Measurements from ENCODE around the gene MACO1.
A peak's percentile ranks its signal among the peaks of the same experiment; 100 is the strongest.
"Not testable (repeated sequence)": the region's sequence is repeated elsewhere in the genome, so short reads cannot be mapped to it uniquely, and the experiment has no call there.

Gene MACO1

DNA sequence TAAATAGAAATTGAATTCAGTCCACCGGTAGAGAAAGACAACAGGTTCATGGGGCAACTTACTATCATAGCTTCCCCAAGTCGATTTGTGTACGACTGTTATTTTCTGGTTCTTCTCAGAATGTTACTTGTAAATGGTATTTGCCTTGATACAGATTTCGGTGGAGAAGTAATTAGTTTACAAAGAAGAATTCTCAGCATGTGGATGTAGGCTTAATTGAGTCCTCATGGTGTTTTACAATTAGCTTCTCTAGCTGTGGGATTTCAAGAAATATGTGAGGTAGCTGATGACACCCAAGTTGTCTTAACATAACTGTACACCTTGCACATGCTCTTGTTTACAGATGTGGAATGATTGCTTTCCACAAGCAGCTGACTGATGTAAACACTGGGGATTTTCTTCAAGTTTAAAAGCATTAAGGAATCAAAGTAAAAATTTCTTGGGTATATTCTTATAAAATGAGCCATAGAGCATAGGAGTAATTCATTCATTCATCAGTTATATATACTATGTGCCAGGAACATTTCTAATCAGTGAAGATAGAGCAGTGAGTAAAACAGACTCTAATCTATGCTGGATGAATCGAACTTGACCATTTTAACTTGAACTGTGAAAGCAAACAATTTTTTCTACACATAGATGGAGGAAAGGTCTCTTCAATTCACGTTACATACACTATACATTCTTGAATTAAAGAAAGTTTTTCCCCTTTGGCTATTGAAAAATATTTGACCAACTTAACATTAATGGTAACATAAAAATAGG, 1.4 kb downstream of the MACO1 start:
- peaks cover 43 to 57% of the 10 kb centered on the region in 2 donors for H3K4me1 Mint-ChIP-seq (ENCODE audit: low read depth in 2 of 2)
- no peaks in the 10 kb centered on the region for H3K9me3 Mint-ChIP-seq
- H3K4me3 Mint-ChIP-seq: peak overlapping the region; percentile 82 to 85
- no peaks in the 10 kb centered on the region for H3K27me3 Mint-ChIP-seq
- ATAC-seq (replicated peaks) (no peak), DNase-seq (no peak)
- peaks cover 16% of the 10 kb centered on the region for H3K36me3 Mint-ChIP-seq (ENCODE audit: insufficient read depth)
- H3K27ac Mint-ChIP-seq: peak overlapping the region; percentile 85 to 92

DNA sequence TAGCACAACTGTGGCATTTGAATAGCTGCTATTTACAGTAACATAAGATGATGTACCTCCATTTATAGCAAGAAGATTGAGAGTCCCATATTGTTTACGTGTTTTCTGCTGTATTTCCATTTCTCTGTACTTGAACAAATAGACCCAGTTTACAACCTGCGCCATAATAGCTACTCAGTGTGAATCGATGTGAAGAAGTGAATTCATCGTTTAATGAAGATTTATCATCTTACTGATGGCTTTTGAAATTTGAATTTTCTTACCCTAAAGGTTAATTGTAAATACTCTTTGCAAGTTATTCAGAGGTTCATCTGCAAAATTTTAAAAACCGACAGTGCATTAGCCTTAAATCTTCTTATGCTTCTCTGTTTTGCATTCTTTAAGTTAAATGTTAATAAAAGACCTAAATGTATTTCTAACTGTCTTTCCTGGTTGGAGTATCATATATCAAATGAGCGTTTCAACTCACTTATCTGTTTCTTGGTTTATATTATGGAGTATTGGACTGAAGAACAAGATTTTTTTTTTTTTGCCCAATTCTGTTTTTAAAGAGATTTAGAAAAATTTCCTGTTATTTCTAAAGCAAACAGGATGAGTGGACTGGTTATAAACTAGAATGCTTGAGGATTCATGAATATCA, 2.2 kb downstream of the MACO1 start:
- H3K27me3 Mint-ChIP-seq: no peaks in the 10 kb centered on the region
- H3K27ac Mint-ChIP-seq: peak overlapping the region in 1 of 2 donors; percentile 92
- no peaks in the 10 kb centered on the region for H3K9me3 Mint-ChIP-seq

DNA sequence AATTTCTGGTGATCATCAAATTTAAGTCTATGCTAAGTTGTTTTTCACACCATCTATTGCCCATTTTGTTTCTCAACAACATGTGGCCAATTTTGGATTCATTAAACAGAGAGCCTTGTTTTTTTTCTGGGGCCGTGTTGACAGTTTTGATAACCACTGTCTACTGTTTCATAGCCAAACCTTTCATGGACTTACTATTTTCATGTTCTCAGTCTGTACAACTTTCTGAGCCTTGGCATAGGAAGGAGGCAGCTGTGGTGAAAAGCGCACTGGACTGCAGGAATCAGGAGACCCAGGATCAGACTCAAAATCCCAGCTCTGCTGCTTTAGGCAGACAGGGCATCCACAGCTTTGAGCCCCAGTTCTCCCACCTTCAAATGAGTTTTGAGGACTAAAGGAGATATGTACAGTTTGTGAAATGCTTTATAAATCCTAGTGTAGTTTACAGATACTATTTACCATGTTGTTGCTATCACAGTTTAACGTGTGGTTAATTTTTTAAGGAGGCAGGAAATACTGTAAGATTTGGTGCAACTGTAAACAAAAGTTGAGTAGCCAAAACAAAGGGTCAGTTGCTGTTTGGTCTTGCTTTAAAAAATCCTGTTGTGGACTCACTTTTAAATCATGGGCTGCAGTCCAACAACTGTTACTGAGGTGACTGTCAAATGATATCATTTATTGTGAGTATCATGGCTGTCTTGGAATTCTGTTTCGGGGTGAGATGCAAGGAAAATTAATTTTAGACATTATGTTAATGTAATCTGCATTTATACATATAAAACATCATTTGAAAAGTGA, 2.9 kb downstream of the MACO1 start:
- no peaks in the 10 kb centered on the region for H3K27me3 Mint-ChIP-seq

More for the DNA sequence above, 2.2 kb downstream of the MACO1 start:
- peak overlapping the region; percentile 82 to 85 for H3K4me3 Mint-ChIP-seq
- DNase-seq (no peak), ATAC-seq (replicated peaks) (no peak)
- H3K36me3 Mint-ChIP-seq (ENCODE audit: insufficient read depth): peaks cover 17% of the 10 kb centered on the region
- H3K4me1 Mint-ChIP-seq (ENCODE audit: low read depth in 2 of 2): peaks cover 43 to 57% of the 10 kb centered on the region in 2 donors

DNA sequence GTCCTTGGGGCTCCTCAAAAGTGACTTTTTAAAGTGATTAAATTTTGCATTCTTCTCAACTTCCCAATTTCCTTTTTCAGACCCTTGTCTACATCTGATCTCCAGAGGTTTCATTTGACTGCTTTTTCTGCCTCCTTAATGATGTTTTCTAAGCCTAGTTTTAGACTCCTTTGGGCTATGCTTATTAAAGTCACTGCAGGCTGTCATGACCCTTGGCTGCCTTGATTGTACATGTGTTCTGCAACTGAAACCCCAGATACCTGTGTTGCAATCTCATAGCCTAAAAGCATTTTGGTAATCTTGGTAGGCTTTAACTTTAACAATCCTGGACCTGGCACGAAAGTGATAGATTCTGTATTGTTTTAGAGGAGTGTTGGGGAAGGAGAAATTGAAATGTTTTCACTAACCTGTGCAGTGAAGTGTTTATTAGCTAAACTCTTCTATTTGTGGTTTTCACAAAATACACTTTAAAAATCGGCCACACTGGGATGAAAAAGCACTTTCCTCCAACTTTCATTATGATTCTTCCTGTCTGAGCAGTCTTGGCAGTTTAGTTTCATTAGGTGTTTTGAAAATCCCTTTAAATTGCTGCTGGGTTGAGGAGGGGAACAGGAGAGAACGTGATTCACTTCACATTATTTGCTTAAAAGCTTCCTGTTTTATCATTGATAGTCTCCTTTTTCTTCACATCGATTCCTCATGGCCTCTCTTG, 4.9 kb downstream of the MACO1 start:
- peak overlapping the region; percentile 60 to 67 for H3K4me3 Mint-ChIP-seq
- ATAC-seq (replicated peaks) (no peak), DNase-seq (no peak)
- H3K27me3 Mint-ChIP-seq: no peaks in the 10 kb centered on the region
- peaks cover 21% of the 10 kb centered on the region for H3K36me3 Mint-ChIP-seq (ENCODE audit: insufficient read depth)
- no peaks in the 10 kb centered on the region for H3K9me3 Mint-ChIP-seq
- peaks cover 39 to 45% of the 10 kb centered on the region in 2 donors for H3K4me1 Mint-ChIP-seq (ENCODE audit: low read depth in 2 of 2)
- peak overlapping the region; percentile 59 to 74 for H3K27ac Mint-ChIP-seq

More for the DNA sequence above, 2.9 kb downstream of the MACO1 start:
- H3K4me1 Mint-ChIP-seq (ENCODE audit: low read depth in 2 of 2): peaks cover 43 to 55% of the 10 kb centered on the region in 2 donors
- ATAC-seq (replicated peaks) (no peak), DNase-seq (no peak)
- peak overlapping the region in 1 of 2 donors; percentile 85 for H3K4me3 Mint-ChIP-seq
- H3K9me3 Mint-ChIP-seq: no peaks in the 10 kb centered on the region
- peaks cover 22% of the 10 kb centered on the region for H3K36me3 Mint-ChIP-seq (ENCODE audit: insufficient read depth)
- peak overlapping the region; percentile 1 to 3 for H3K27ac Mint-ChIP-seq

DNA sequence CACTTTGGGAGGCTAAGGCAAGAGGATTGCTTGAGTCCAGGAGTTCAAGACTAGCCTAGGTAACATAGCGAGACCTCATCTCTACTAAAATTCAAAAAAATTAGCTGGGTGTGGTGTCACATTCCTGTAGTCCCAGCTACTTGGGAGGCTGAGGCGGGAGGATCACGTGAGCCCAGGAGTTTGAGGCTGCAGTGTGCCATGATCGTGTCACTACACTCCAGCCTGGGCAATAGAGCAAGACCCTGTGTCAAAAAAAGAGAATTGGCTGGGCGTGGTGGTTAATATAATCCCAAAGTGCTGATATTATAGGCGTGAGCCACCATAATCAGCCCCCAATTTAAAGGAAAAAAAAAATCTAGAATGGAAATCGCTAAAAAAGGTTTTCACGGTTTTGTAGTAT, 7.0 kb downstream of the MACO1 start:
- H3K27ac Mint-ChIP-seq: peak overlapping the region in 1 of 2 donors; percentile 20
- no peaks in the 10 kb centered on the region for H3K9me3 Mint-ChIP-seq
- ATAC-seq (replicated peaks): no peak
- peaks cover 35 to 46% of the 10 kb centered on the region in 2 donors for H3K4me1 Mint-ChIP-seq (ENCODE audit: low read depth in 2 of 2)
- peaks cover 14% of the 10 kb centered on the region for H3K36me3 Mint-ChIP-seq (ENCODE audit: insufficient read depth)
- H3K27me3 Mint-ChIP-seq: no peaks in the 10 kb centered on the region
- no peak overlapping the region for H3K4me3 Mint-ChIP-seq
- no peak for DNase-seq

DNA sequence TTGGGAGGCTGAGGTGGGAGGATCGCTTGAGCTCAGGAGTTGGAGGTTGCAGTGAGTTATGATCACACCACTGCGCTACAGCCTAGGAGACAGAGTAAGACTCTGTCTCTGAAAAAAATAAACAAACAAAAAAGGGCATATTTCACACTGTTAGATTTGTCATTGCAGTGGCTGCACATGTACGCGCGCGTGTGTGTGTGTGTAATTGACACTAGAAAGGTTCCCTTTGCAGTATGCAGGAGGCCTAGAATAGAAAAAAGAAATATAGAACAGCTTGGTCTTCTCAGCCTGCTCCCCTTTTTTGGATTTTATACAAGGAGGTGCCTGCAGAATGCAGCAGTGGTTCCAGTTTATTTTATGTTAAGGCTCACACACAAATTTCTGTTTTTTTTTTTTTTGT, 8.6 kb downstream of the MACO1 start:
- ATAC-seq (replicated peaks) (no peak), DNase-seq (no peak)
- Mint-ChIP-seq H3K4me3 (no peak overlapping the region), H3K27me3 (no peaks in the 10 kb centered on the region), H3K9me3 (no peaks in the 10 kb centered on the region), H3K36me3 (ENCODE audit: insufficient read depth) (peaks cover 14% of the 10 kb centered on the region), H3K27ac (no peak overlapping the region), H3K4me1 (ENCODE audit: low read depth in 2 of 2) (peaks cover 29 to 44% of the 10 kb centered on the region in 2 donors)

DNA sequence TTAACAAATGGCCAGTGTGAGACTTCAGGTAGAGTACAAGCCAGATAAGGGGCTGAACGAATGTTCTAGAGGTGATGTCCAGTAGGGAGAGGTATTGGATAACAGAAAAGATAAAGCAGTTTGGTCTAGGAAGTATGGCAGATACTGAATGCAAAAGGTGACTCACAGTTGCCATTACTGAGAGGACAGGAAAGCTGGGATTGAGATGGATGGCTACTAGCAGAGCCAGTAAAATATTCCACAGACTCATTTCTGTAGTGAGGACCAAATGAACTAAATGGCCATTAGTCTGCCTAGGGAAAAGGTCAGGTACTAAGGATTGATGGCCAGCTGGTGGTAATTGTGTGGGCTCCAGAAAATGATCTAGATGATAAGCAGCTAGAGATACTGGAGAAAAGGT, 11.5 kb downstream of the MACO1 start:
- Mint-ChIP-seq H3K4me1 (ENCODE audit: low read depth in 2 of 2) (peaks cover 18 to 27% of the 10 kb centered on the region in 2 donors), H3K4me3 (no peak overlapping the region), H3K36me3 (ENCODE audit: insufficient read depth) (peaks cover 13% of the 10 kb centered on the region), H3K27ac (peak overlapping the region in 1 of 2 donors; percentile 42), H3K9me3 (no peaks in the 10 kb centered on the region), H3K27me3 (no peaks in the 10 kb centered on the region)
- ATAC-seq (replicated peaks) (no peak), DNase-seq (no peak)

DNA sequence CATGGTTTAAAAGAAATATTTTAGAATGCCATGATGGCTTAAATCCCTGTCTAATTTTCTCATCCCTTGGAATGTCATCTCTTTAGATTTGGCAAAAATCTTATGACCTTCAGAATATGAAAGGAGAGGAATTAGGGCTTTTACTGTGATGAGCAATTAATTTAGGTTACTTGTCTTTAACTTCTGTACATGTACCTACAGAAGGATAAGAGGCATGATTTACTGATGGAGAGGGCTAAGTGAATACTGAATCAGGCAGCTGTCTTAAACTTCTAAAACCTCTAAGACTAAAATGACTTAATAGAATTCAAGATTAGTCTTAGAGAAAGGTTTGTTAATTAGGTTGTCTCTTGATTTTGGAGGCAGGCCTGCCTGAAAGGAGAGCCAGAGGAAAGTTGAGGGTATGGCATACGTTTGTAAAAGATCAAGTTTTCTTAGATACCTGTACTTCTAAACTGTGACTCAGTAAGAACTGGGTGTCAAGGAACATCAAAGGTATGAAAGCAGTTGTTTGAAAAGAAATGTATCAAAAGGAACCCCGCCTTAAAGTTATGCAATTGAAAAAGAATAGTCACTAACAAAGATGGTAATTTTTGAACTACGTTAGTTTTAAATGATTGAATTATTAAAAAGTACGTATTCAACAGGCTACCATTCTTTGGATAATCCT, 12.5 kb downstream of the MACO1 start:
- H3K27me3 Mint-ChIP-seq: no peaks in the 10 kb centered on the region
- DNase-seq: no peak

DNA sequence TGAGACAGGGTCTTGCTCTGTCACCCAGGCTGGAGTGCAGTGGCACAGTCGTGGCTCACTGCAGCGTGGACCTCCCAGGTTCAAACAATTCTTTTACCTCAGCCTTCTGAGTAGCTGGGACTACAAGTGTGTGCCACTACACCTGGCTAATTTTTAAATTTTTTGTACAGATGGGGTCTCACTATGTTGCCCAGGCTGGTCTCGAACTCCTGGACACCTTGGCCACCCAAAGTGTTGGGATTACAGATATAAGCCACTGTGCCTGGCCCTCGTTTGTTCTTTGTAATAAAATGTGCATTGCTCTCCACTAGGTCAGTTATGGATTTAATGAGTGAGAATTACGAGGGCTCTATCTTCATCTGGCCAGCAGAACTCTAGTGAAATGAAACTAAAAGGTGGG, 13.9 kb downstream of the MACO1 start:
- H3K4me3 Mint-ChIP-seq; DNase-seq; ATAC-seq (replicated peaks); H3K27ac Mint-ChIP-seq; H3K9me3 Mint-ChIP-seq; H3K27me3 Mint-ChIP-seq: not testable (repeated sequence)
- H3K4me1 Mint-ChIP-seq (ENCODE audit: low read depth in 2 of 2): peaks cover 18 to 27% of the 10 kb centered on the region in 2 donors
- peaks cover 20% of the 10 kb centered on the region for H3K36me3 Mint-ChIP-seq (ENCODE audit: insufficient read depth)

More for the DNA sequence above, 12.5 kb downstream of the MACO1 start:
- Mint-ChIP-seq H3K27ac (no peak overlapping the region), H3K36me3 (ENCODE audit: insufficient read depth) (peaks cover 17% of the 10 kb centered on the region), H3K9me3 (no peaks in the 10 kb centered on the region), H3K4me1 (ENCODE audit: low read depth in 2 of 2) (peaks cover 18 to 27% of the 10 kb centered on the region in 2 donors), H3K4me3 (no peak overlapping the region)
- ATAC-seq (replicated peaks): no peak

DNA sequence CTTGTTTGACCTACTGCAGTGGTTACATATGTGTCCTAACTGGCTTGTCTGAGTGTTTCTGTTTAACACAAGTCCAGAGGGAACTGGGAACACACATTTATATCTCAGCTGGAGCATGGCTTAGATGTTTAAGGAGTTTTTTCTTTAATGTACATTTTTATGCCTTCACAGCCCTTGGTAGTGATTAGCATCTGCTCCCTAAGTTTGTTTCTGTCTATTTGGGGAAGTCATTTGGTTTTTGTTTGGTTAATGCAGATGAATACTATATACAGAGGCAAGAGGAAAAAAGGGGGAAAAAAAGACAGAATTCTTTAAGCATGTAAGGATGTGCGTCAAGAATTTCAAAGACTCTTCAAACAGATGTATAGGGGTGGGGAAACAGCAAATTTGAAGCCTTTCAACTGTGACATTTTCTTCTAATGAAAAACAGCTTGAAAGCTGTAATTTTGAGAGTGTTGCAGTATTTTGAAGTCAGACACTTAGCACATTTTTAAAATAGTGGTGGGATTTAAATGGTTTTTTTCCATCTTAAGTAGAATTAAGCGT, 15.4 kb downstream of the MACO1 start:
- Mint-ChIP-seq H3K36me3 (ENCODE audit: insufficient read depth) (peaks cover 28% of the 10 kb centered on the region), H3K4me1 (ENCODE audit: low read depth in 2 of 2) (peaks cover 16 to 27% of the 10 kb centered on the region in 2 donors), H3K9me3 (no peaks in the 10 kb centered on the region), H3K27me3 (no peaks in the 10 kb centered on the region), H3K4me3 (no peak overlapping the region), H3K27ac (no peak overlapping the region)
- no peak for DNase-seq
- ATAC-seq (replicated peaks): no peak

DNA sequence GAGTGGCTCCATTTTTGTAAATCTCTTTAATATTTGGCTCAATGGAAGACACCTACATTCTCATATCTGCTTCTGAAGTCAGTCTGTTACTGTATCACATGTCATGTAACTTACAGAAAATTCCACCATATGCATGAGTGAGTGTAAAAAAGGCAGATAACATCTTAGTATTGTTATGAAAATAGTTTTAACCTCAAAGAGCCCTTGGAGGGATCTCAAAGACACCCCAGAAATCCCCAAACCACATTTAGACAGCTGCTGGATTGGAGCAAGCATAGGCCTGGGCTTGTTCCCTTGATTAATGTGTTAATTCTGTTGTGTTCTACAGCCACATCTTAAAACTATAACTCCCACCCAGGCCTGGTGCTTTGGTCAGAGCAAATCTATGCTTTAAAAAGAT, 16.9 kb downstream of the MACO1 start:
- DNase-seq (no peak), ATAC-seq (replicated peaks) (no peak)
- no peak overlapping the region for H3K4me3 Mint-ChIP-seq
- H3K36me3 Mint-ChIP-seq (ENCODE audit: insufficient read depth): peaks cover 35% of the 10 kb centered on the region
- no peak overlapping the region for H3K27ac Mint-ChIP-seq
- no peaks in the 10 kb centered on the region for H3K27me3 Mint-ChIP-seq
- peaks cover 9 to 16% of the 10 kb centered on the region in 2 donors for H3K4me1 Mint-ChIP-seq (ENCODE audit: low read depth in 2 of 2)
- H3K9me3 Mint-ChIP-seq: no peaks in the 10 kb centered on the region

DNA sequence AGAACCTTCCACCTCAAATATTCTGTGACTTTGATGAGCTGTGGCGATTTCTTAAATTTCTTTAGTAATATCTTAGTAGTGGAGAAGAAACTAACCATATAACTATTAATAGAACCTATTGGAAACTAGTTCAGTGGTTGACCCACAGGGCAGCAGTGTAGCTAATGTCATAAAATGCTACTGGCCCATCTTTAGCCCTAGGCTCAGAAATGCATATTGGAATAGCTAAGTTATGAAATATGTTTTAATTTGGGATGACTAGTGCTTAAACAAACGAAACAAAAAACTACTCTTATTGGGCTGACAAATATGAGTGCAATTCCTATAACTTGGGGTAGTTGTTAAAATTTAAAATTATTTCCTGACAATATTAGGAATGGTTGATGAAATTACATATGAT, 20.2 kb downstream of the MACO1 start:
- H3K36me3 Mint-ChIP-seq (ENCODE audit: insufficient read depth): peaks cover 48% of the 10 kb centered on the region
- no peak for DNase-seq
- H3K9me3 Mint-ChIP-seq: no peaks in the 10 kb centered on the region

More for the DNA sequence above, 20.2 kb downstream of the MACO1 start:
- H3K4me3 Mint-ChIP-seq: no peak overlapping the region
- H3K4me1 Mint-ChIP-seq (ENCODE audit: low read depth in 2 of 2): peaks cover 0 to 4% of the 10 kb centered on the region in 2 donors
- no peaks in the 10 kb centered on the region for H3K27me3 Mint-ChIP-seq
- ATAC-seq (replicated peaks): no peak
- H3K27ac Mint-ChIP-seq: no peak overlapping the region

Data from effector memory CD8-positive, alpha-beta T cell (primary cell).